Effector memory CD4-positive, alpha-beta T cell (primary cell): Measurements from ENCODE around the gene CBFA2T3.

Experiments used
- DNase-seq, 3 donors: peaks; one replicate each; pipeline ENCODE4 v3.0.0-alpha.2; 2020
- H3K27ac ChIP-seq: 2 replicates; pipeline ENCODE4 v1.7.0; 2013; ENCODE audit warnings: mild to moderate bottlenecking, low read length, moderate library complexity; ENCODE audit not compliant: insufficient read depth, poor library complexity, severe bottlenecking
- H3K27me3 ChIP-seq: replicated peaks from 2 replicates; pipeline ENCODE4 v1.7.0; 2013; ENCODE audit warnings: mild to moderate bottlenecking, low read length; ENCODE audit not compliant: insufficient read depth, control insufficient read depth, poor library complexity, severe bottlenecking
- H3K36me3 ChIP-seq: 2 replicates; pipeline ENCODE4 v1.7.0; 2013; ENCODE audit warnings: mild to moderate bottlenecking, low read length, moderate library complexity; ENCODE audit not compliant: control insufficient read depth, insufficient read depth
- H3K4me1 ChIP-seq: 2 replicates; pipeline ENCODE4 v1.7.0; 2013; ENCODE audit warnings: low read length, mild to moderate bottlenecking; ENCODE audit not compliant: control insufficient read depth, insufficient read depth, poor library complexity, severe bottlenecking
- H3K4me3 ChIP-seq: 2 replicates; pipeline ENCODE4 v1.7.0; 2013; ENCODE audit warnings: low read length, low read depth, mild to moderate bottlenecking; ENCODE audit not compliant: insufficient read depth, poor library complexity, severe bottlenecking
- H3K9me3 ChIP-seq: 2 replicates; pipeline ENCODE4 v1.7.0; 2013; ENCODE audit warnings: mild to moderate bottlenecking, low read length, moderate library complexity; ENCODE audit not compliant: control insufficient read depth

The CBFA2T3 gene

DNA sequence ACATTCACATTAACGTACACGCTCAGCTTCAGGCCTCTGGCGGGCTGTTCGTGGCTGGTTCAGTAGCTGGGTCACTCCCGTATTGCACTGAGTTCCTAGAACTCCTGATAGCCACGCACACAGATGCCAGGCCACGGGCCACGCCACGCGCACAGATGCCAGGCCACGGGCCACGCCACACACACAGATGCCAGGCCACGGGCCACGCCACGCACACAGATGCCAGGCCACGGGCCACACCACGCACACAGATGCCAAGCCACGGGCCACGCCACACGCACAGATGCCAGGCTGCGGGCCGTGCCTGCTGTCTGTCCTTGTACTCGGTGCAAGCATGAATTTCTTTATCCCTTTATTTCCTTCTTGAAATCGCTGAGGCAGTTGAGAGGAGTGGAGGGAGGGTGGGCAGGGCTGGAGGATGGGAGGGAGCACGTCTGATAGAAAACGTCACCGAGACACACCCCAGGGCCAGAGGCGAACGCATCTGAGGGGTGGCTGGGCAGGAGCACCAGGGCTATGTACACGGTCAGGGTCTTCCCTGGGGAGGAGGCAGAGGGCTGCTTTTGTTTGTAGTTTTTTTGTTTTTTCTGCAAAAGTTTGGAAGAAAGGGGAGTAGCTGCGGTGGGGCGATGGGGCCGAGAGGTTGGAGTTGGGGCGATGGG, 101.9 kb downstream of the CBFA2T3 start:
- H3K27me3 ChIP-seq = peaks cover 12% of the 10 kb centered on the region
- no peaks in the 10 kb centered on the region for H3K9me3 ChIP-seq
- no peak overlapping the region for H3K27ac ChIP-seq
- H3K4me3 ChIP-seq = no peak overlapping the region
- no peaks in the 10 kb centered on the region for H3K4me1 ChIP-seq
- H3K36me3 ChIP-seq = no peaks in the 10 kb centered on the region
- no peak for DNase-seq

DNA sequence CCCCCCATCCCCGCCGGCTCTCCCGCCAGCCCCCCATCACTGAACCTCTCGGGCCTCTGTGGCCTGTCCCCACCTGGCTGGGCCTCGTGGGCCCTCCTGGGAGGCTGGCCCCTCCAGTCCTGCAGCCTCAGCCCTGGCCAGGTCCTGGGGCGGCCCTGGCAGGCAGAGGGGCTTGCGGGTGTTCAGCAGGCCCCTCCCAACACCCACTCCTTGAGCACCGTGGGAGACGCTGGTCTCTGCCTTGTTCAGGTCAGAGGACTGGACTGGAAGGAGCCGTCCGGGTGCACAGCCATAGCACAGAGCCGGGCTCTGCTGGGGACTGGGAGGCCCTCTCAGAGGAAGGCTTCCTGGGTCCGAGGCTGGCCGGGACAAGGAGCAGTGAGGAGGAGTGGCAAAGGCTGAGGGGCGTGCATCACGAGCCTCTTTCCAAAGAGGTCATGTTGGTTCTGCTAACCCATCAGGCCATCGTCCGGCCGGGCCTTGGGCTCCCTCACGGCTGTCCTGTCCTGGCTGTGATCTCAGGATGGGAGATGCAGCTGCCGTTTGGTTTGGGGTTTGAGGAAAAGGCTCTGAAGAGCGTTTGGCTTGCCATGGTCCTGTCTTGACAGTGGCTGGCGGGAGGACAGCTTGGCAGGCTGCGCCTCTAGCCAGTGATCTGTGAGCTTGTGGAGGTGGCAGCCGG, 104.2 kb downstream of the CBFA2T3 start:
- H3K27ac ChIP-seq = no peak overlapping the region
- H3K4me3 ChIP-seq = no peak overlapping the region
- H3K9me3 ChIP-seq = no peaks in the 10 kb centered on the region
- no peak for DNase-seq
- H3K36me3 ChIP-seq = no peaks in the 10 kb centered on the region
- no peaks in the 10 kb centered on the region for H3K4me1 ChIP-seq
- peaks cover 12% of the 10 kb centered on the region for H3K27me3 ChIP-seq

DNA sequence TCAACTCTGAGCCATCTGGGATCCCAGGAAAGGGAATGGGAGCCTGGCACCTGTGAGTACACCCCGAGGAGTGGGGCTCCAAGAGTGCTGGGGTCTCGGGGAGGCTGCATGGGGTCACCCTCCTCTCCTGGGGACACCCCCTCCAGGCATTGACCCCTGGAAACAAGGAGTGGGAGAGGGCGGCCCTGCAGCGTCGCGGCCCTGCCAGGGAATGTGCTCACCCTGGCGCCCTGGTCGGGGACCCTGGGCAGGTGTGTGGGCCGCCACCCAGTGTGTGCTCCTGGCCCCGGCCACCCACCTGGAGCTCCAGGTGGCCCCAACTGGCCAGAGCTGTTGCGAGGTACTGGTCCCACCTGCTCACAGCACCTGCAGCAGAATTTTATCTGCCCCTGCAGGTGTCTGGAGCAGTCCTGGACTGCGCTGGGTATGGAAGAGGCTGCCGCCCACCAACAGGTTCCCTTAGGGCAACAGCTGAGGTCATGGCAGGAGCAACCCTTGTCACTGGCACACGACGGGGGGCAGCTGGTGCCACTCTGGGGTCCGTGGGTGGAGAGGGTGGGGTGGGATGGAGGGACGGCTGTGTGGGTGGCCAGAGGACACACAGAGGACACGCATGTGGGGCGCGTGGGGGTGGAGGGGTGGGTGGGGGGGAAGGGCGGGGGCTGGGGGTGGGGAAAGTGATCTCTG, 105.1 kb downstream of the CBFA2T3 start:
- H3K27ac ChIP-seq = no peak overlapping the region
- no peaks in the 10 kb centered on the region for H3K4me1 ChIP-seq
- no peak overlapping the region for H3K4me3 ChIP-seq
- no peak for DNase-seq
- H3K9me3 ChIP-seq = no peaks in the 10 kb centered on the region
- peaks cover 12% of the 10 kb centered on the region for H3K27me3 ChIP-seq
- H3K36me3 ChIP-seq = no peaks in the 10 kb centered on the region

DNA sequence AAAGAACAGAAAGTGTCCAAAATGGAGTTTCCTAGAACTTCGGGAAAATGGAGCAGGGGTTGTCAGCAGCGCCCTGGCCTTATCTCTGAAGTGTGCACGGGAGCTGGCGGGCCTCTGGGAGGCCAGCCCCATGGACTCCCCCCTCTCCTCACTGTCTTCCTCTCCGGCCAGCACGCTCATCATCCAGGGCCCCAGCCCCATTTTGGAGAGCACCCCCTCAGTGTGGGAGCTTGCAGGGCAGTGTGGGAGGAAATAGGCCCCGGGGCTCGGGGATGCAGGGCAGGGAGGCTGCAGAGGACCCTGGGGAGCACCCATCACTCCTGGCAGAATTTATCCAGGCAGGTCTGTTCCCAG, 105.7 kb downstream of the CBFA2T3 start:
- no peaks in the 10 kb centered on the region for H3K4me1 ChIP-seq
- H3K27ac ChIP-seq = no peak overlapping the region
- no peaks in the 10 kb centered on the region for H3K36me3 ChIP-seq
- no peak overlapping the region for H3K4me3 ChIP-seq
- peaks cover 12% of the 10 kb centered on the region for H3K27me3 ChIP-seq
- no peak for DNase-seq
- H3K9me3 ChIP-seq = no peaks in the 10 kb centered on the region

DNA sequence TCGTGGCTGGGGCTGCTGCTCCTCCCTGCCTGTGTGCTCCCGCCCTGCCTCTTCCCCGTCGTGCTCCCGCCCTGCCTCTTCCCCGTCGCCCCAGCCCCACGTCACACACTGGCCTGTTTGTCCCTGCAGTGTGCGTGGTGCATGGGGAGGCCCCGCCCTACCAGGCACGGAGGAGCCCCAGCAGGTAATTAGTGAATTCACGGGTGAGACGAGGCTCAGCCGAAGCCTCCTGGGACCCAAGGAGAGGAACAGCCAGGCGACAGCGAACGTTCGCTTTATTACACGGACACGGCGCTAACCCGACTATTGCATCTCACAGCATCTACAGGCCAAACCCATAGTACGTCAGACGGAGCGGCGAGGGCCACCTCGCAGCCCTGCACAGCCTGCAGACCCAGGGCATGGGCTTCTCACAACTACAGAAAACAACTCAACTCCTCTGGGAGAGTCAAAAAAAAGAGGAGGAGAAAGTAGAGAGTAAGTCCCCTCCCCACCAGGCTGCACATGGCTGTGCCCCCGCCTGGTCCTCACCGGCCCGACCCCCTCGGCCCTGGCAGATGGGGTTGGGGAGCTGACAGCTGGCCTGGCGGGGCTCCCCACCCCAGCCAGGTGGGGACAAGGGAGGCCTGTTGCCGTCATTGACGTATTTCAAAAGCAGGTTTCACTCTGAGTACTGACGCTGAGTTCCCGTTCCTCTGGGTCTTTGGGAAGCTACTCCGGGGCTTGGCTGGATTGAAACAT, 106.2 kb downstream of the CBFA2T3 start:
- Histone ChIP-seq H3K4me1 (no peaks in the 10 kb centered on the region), H3K9me3 (no peaks in the 10 kb centered on the region), H3K36me3 (no peaks in the 10 kb centered on the region), H3K27ac (no peak overlapping the region), H3K4me3 (no peak overlapping the region), H3K27me3 (peaks cover 12% of the 10 kb centered on the region)
- no peak for DNase-seq

DNA sequence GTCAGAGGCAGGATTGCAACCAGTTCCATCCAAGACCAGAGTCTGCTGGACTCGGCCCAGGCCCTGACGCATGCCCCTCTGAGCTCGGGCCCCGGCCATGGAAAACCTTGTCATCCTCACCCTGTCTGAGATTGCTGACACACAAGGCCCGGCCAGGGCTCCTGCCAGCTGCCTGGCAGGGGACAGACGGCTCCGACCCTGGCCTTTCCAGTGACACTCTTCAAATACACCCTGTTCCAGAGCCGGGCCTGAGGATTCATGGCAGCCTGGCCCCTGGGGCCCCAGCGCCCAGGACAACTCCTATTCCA, 107.4 kb downstream of the CBFA2T3 start:
- Histone ChIP-seq H3K27me3 (peaks cover 12% of the 10 kb centered on the region), H3K4me3 (no peak overlapping the region), H3K27ac (no peak overlapping the region), H3K9me3 (no peaks in the 10 kb centered on the region), H3K36me3 (no peaks in the 10 kb centered on the region), H3K4me1 (no peaks in the 10 kb centered on the region)
- no peak for DNase-seq

DNA sequence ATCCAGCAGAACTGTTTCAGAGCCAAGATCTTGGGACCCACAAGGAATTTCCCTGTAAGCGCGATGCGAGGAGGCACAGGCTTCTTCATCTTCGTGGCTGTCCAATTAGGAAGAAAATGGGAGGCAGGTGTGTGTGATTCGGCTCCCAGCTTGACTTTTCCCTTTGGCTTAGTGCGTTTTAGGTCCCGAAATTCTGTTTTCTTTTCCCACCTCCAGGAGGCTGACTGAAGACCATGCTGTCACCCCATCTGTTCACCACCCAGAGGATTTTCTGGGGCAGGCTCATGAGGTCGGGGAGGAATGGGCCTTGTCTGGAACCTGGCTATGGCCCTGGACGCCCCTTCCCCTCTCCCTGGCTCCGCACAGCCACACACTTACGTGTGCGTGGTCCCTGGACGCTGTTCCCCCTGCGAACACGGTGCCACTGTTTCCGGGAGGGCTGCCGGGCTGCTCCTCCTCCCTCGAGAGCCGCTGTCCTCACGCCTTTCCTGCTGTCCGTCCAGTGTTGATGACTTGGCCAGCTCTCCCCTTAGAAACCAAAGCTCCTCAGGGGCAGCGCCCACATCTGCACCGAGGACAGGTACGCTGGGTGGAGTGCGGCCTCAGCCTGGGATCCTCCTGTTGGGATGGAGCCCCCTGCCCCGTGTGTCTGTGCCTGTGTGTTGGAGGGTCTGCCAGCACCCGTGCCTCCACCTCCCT, 107.9 kb downstream of the CBFA2T3 start:
- Histone ChIP-seq H3K36me3 (no peaks in the 10 kb centered on the region), H3K4me1 (no peaks in the 10 kb centered on the region), H3K4me3 (no peak overlapping the region), H3K27me3 (peaks cover 12% of the 10 kb centered on the region), H3K9me3 (no peaks in the 10 kb centered on the region), H3K27ac (no peak overlapping the region)
- DNase-seq = no peak

DNA sequence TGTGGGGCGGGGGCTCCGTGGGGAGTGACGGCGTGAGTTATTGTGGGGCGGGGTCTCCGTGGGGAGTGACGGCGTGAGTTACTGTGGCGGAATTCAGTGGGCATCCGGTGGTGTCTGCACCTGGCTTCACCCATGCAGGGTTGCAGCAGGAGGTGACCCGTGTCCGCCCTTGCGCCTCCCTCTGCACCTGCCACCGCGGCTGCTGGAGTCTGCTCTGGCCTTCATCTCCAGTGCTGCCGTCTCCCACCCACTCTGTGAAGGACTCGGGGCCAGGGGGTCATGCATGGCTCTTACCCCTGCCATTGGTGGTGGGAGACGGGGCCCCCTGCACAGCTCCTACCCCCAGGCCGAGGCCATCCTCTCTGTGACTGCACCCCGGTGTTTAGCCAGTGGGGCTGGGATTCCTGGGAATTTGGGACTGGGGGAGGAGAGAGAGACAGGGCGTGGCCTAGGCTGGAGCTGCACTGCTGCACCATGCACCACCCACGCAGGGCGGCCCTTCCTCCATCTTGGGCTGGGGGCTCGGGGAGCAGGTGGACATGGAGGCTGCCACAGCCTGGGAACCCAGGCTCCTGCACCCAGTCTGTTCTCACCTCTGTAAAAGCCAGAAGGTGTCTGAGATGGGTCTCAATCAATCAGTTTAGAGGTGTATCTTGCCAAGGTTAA, 109.3 kb downstream of the CBFA2T3 start:
- peaks cover 12% of the 10 kb centered on the region for H3K27me3 ChIP-seq
- no peak for DNase-seq
- H3K36me3 ChIP-seq = peaks cover 1% of the 10 kb centered on the region
- no peaks in the 10 kb centered on the region for H3K9me3 ChIP-seq
- no peaks in the 10 kb centered on the region for H3K4me1 ChIP-seq
- H3K4me3 ChIP-seq = no peak overlapping the region
- H3K27ac ChIP-seq = no peak overlapping the region

DNA sequence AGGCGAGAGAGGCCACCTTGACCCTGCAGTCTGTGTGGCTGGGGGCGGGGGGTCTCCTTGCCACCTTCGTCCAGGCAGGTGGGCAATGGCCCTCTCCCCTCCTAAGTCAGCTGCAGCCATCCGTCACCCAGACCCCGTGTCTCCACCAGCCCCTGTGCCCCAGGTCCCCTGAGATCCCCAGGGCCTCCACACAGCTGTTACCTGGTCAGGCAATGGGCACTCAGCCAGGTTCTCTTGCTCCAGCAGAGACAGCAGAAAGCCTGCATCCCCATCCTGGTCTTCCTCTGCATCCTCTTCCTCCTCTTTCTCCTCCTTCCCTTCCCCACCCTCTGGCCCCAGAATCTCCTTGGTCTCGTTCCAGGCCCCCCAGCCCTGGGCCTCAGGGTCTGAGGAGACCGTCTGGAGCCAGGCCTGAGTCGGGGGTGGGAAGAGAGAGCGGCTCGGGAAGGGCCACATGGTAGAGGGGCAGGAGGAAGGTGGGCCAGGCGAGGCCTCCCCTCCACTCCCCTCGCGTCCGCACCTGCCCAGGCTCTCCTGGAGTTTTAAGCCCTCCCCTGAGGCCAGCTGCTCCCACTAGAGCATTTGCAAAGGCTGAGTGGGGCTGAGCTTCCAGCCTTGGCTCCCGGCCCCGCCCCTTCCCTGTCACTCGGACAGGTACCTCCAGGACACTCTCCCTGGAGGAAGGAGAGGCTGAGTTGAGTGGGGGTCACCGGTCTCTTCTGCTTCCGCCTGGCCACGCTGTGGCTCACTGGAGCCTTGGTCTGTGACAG, 110.7 kb downstream of the CBFA2T3 start, which contains the start of gene PABPN1L:
TSS of gene PABPN1L (minus strand) at position 510 of the 770 bp plus-strand sequence. CDS start at position 456, 54 bp downstream.
- no peak for DNase-seq
- H3K27me3 ChIP-seq = peaks cover 10% of the 10 kb centered on the region
- H3K4me1 ChIP-seq = no peaks in the 10 kb centered on the region
- H3K36me3 ChIP-seq = peaks cover 15% of the 10 kb centered on the region
- no peak within 1 kb of the TSS for H3K27ac ChIP-seq
- no peak within 1 kb of the TSS for H3K4me3 ChIP-seq
- H3K9me3 ChIP-seq = no peaks in the 10 kb centered on the region
